Naive thymus-derived CD4-positive, alpha-beta T cell (primary cell): ENCODE measurements around the gene TBX21. TPM values are rescaled to one million over a fixed set of nuclear protein-coding genes. Genes with fewer than 3 reads are reported as not detected.

Experiments
- polyA plus RNA-seq, 2 donors: library from polyadenylated mRNA; unstranded; fragments of 300-500 nt; fragmentation: Illumina TruSeq; gene quantifications; one replicate each; pipeline ENCODE4 v1.2.3, GENCODE V29; 2021
- total RNA-seq, 6 experiments: library from RNA in 5 of 6; stranded (reverse) in 5 of 6; gene quantifications; 1 replicate in 5 of 6; 2 replicates in 1 of 6; pipeline ENCODE4 v1.2.3 and lab custom pipeline; 2021 to 2026

The TBX21 gene
- total and polyA plus RNA-seq, 7 experiments from 2014 or later = 0.13 to 38.6 (median 1.5) TPM

Other genes starting within 250 kb of the TBX21 start
- 100 to 1,000 TPM in 3 of 5 experiments, 10 to 100 TPM in 2; 84.4 to 129 (median 111) TPM for gene NPEPPS, start 202.1 kb upstream of the TBX21 start, total RNA-seq
- 10 to 100 TPM; 33.6 to 41.0 TPM for gene NPEPPS, start 202.1 kb upstream of the TBX21 start, polyA plus RNA-seq
- gene KPNB1, start 83.3 kb upstream of the TBX21 start, total RNA-seq = 100 to 1,000 TPM; 185 to 465 (median 255) TPM
- 10 to 100 TPM; 21.1 to 30.0 TPM for gene KPNB1, start 83.3 kb upstream of the TBX21 start, polyA plus RNA-seq
- gene TBKBP1, start 39.1 kb upstream of the TBX21 start, total RNA-seq = 10 to 100 TPM in 1 of 5 experiments, 1 to 10 TPM in 4; 1.9 to 13.3 (median 2.9) TPM
- gene TBKBP1, start 39.1 kb upstream of the TBX21 start, polyA plus RNA-seq = under 1 TPM in 1 of 2 donors, not detected in 1; 0.08 TPM
- gene OSBPL7, start 88.6 kb downstream of the TBX21 start, total RNA-seq = 10 to 100 TPM; 36.6 to 46.1 (median 41.4) TPM
- 1 to 10 TPM; 4.0 to 6.3 TPM for gene OSBPL7, start 88.6 kb downstream of the TBX21 start, polyA plus RNA-seq
- 10 to 100 TPM; 33.6 to 51.2 (median 35.7) TPM for gene MRPL10, start 98.3 kb downstream of the TBX21 start, total RNA-seq
- gene MRPL10, start 98.3 kb downstream of the TBX21 start, polyA plus RNA-seq = 10 to 100 TPM; 36.5 to 44.0 TPM
- gene LRRC46, start 98.4 kb downstream of the TBX21 start, total RNA-seq = 1 to 10 TPM in 2 of 5 experiments, under 1 TPM in 3; 0.20 to 1.7 (median 0.66) TPM
- gene LRRC46, start 98.4 kb downstream of the TBX21 start, polyA plus RNA-seq = 1 to 10 TPM; 1.2 to 1.8 TPM
- 10 to 100 TPM; 33.4 to 55.9 (median 41.4) TPM for gene SCRN2, start 108.0 kb downstream of the TBX21 start, total RNA-seq
- gene SCRN2, start 108.0 kb downstream of the TBX21 start, polyA plus RNA-seq = 10 to 100 TPM; 27.5 to 34.8 TPM
- under 1 TPM in 3 of 5 experiments, not detected in 2; 0.16 to 0.29 (median 0.22) TPM for gene SP6, start 117.9 kb downstream of the TBX21 start, total RNA-seq
- under 1 TPM in 1 of 2 donors, not detected in 1; 0.05 TPM for gene SP6, start 117.9 kb downstream of the TBX21 start, polyA plus RNA-seq
- gene SP2, start 163.0 kb downstream of the TBX21 start, total RNA-seq = 10 to 100 TPM; 25.2 to 36.5 (median 30.8) TPM
- gene SP2, start 163.0 kb downstream of the TBX21 start, polyA plus RNA-seq = 10 to 100 TPM in 1 of 2 donors, 1 to 10 TPM in 1; 7.9 to 15.6 TPM
- gene PNPO, start 208.3 kb downstream of the TBX21 start, total RNA-seq = 10 to 100 TPM; 12.0 to 35.7 (median 14.1) TPM
- 10 to 100 TPM; 16.2 to 25.1 TPM for gene PNPO, start 208.3 kb downstream of the TBX21 start, polyA plus RNA-seq
- gene PRR15L, start 224.6 kb downstream of the TBX21 start, total RNA-seq = not detected
- gene PRR15L, start 224.6 kb downstream of the TBX21 start, polyA plus RNA-seq = under 1 TPM in 1 of 2 donors, not detected in 1; 0.32 TPM
- 100 to 1,000 TPM; 238 to 349 (median 276) TPM for gene CDK5RAP3, start 237.9 kb downstream of the TBX21 start, total RNA-seq
- 10 to 100 TPM; 72.4 to 86.8 TPM for gene CDK5RAP3, start 237.9 kb downstream of the TBX21 start, polyA plus RNA-seq